Neural progenitor cell (in vitro differentiated cells): Measurements from ENCODE around the gene SLC24A4.

ENCODE experiments used
- CTCF ChIP-seq: fragments of 200-600 bp; sonication (generic); IDR thresholded peaks from 2 replicates; pipeline ENCODE4 v1.5.1; 2017; ENCODE audit warnings: antibody characterized with exemption, mild to moderate bottlenecking
- EZH2 ChIP-seq: fragments of 200-600 bp; sonication (generic); IDR thresholded peaks from 2 replicates; pipeline ENCODE4 v1.6.1; 2017; ENCODE audit warnings: antibody characterized with exemption, mild to moderate bottlenecking, moderate library complexity
- EZH2phosphoT487 ChIP-seq: fragments of 200-600 bp; sonication (generic); IDR thresholded peaks from 2 replicates; pipeline ENCODE4 v1.6.1; 2017; ENCODE audit warnings: antibody characterized with exemption

DNA sequence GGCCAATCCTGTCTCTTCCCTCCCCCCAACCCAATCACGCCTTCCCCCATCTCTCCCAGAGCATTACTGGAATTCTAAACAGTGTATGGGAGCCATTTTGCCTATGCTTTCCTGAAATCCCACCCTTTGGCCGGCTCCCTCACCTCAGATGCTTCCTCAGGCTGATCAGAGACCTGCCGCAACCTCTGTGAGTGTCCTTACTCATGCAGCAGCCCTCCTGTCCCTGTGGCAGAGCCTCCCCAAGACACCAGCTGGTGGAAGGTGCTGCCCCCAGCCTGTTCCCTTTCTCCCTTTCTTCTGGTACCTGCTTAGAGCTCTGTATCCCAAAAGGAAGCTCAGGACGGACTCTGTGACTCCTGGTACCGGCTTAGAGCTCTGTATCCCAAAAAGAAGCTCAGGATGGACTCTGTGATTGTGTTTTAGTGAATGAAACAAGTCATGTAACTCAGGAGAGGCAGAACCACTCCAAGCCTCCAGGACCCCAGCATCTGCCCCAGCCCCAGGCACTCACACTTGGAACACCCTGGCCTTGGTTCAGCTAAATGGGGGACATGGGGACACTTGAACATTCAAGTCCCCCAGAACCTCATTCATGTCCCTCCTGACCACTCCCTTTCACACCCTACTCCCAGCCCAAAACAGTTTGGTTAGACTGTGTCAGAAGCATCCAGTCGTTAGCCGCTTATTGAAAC is 161.3 kb downstream of the SLC24A4 start:
- TF ChIP-seq CTCF = no peak
- TF ChIP-seq EZH2 = no peak
- no peak for TF ChIP-seq EZH2phosphoT487
